SK-N-SH treated with all-trans-retinoic acid at 6 μM for 48 hours (cell line): ENCODE results near the gene NRXN2.

ENCODE experiments used
- ATAC-seq: fragments of 200-7000 bp; cut with Tn5 transposase; 3 replicates; pipeline ENCODE4 v1.9.1; 2020; ENCODE audit warnings: mild to moderate bottlenecking, moderate library complexity
- ARNTL ChIP-seq: fragments of 450-650 bp; formaldehyde crosslinking; IDR thresholded peaks from 2 replicates; pipeline ENCODE4 v1.5.0; 2020; ENCODE audit warnings: low read depth, mild to moderate bottlenecking, moderate library complexity, borderline replicate concordance
- BACH2 ChIP-seq: fragments of 250-450 bp; sonication (Bioruptor Pico); IDR thresholded peaks from 2 replicates; pipeline ENCODE4 v1.9.0; 2021; ENCODE audit warnings: mild to moderate bottlenecking, borderline replicate concordance
- CREB5 ChIP-seq: fragments of 250-450 bp; sonication (Bioruptor Pico); IDR thresholded peaks from 2 replicates; pipeline ENCODE4 v1.5.1; 2020; ENCODE audit warnings: low read depth, mild to moderate bottlenecking, moderate library complexity
- CSRNP3 ChIP-seq: fragments of 250-450 bp; sonication (Bioruptor Pico); IDR thresholded peaks from 2 replicates; pipeline ENCODE4 v1.5.1; 2021; ENCODE audit warnings: mild to moderate bottlenecking, moderate library complexity
- ESRRG ChIP-seq: fragments of 250-450 bp; sonication (Bioruptor Pico); IDR thresholded peaks from 2 replicates; pipeline ENCODE4 v1.6.1; 2021; ENCODE audit warnings: mild to moderate bottlenecking
- GLIS3 ChIP-seq: fragments of 250-450 bp; sonication (Bioruptor Pico); IDR thresholded peaks from 2 replicates; pipeline ENCODE4 v1.5.0; 2020; ENCODE audit warnings: mild to moderate bottlenecking, moderate library complexity
- OSR1 ChIP-seq: fragments of 250-450 bp; sonication (Bioruptor Pico); IDR thresholded peaks from 2 replicates; pipeline ENCODE4 v1.8.0; 2022; ENCODE audit warnings: moderate library complexity, mild to moderate bottlenecking, inconsistent platforms
- PATZ1 ChIP-seq: fragments of 250-450 bp; sonication (Bioruptor Pico); IDR thresholded peaks from 2 replicates; pipeline ENCODE4 v1.8.0; 2020; ENCODE audit warnings: mild to moderate bottlenecking, moderate library complexity, borderline replicate concordance
- POU6F1 ChIP-seq: fragments of 250-450 bp; sonication (Bioruptor Pico); IDR thresholded peaks from 2 replicates; pipeline ENCODE4 v1.8.0; 2021; ENCODE audit warnings: low read depth, mild to moderate bottlenecking, moderate library complexity, borderline replicate concordance
- PPARA ChIP-seq: fragments of 250-450 bp; sonication (Bioruptor Pico); IDR thresholded peaks from 2 replicates; pipeline ENCODE4 v1.5.0; 2020; ENCODE audit warnings: mild to moderate bottlenecking, borderline replicate concordance
- RARB ChIP-seq: fragments of 250-450 bp; sonication (Bioruptor Pico); IDR thresholded peaks from 2 replicates; pipeline ENCODE4 v1.8.0; 2021; ENCODE audit warnings: mild to moderate bottlenecking, moderate library complexity
- SNAI2 ChIP-seq: fragments of 250-450 bp; sonication (Bioruptor Pico); IDR thresholded peaks from 2 replicates; pipeline ENCODE4 v1.5.0; 2020; ENCODE audit warnings: mild to moderate bottlenecking, moderate library complexity
- TCF4 ChIP-seq: fragments of 250-450 bp; sonication (Bioruptor Pico); IDR thresholded peaks from 2 replicates; pipeline ENCODE4 v1.8.0; 2021; ENCODE audit warnings: mild to moderate bottlenecking, moderate library complexity, borderline replicate concordance
- TSHZ2 ChIP-seq: fragments of 250-450 bp; sonication (Bioruptor Pico); IDR thresholded peaks from 2 replicates; pipeline ENCODE4 v1.5.0; 2020; ENCODE audit warnings: mild to moderate bottlenecking, moderate library complexity
- ZC3H10 ChIP-seq: fragments of 250-450 bp; sonication (Bioruptor Pico); IDR thresholded peaks from 2 replicates; pipeline ENCODE4 v1.5.1; 2021; ENCODE audit warnings: mild to moderate bottlenecking, moderate library complexity
- ZFP3 ChIP-seq: fragments of 250-450 bp; sonication (Bioruptor Pico); IDR thresholded peaks from 2 replicates; pipeline ENCODE4 v1.5.0; 2020; ENCODE audit warnings: mild to moderate bottlenecking, moderate library complexity
- ZFP30 ChIP-seq: fragments of 450-650 bp; formaldehyde crosslinking; IDR thresholded peaks from 2 replicates; pipeline ENCODE4 v1.5.0; 2022; ENCODE audit warnings: mild to moderate bottlenecking, moderate library complexity
- ZNF565 ChIP-seq: fragments of 450-650 bp; formaldehyde crosslinking; conservative IDR thresholded peaks from 2 replicates; pipeline ENCODE4 v1.5.0; 2020; ENCODE audit warnings: low read depth, mild to moderate bottlenecking, moderate library complexity
- ZNF70 ChIP-seq: fragments of 450-650 bp; formaldehyde crosslinking; IDR thresholded peaks from 2 replicates; pipeline ENCODE4 v1.5.0; 2020; ENCODE audit warnings: mild to moderate bottlenecking, moderate library complexity
- ZNF8 ChIP-seq: fragments of 450-650 bp; formaldehyde crosslinking; IDR thresholded peaks from 2 replicates; pipeline ENCODE4 v1.5.0; 2020; ENCODE audit warnings: mild to moderate bottlenecking, moderate library complexity

The NRXN2 gene

GRCh38 chr11:64677441-64678023 lies 45.5 kb downstream of the NRXN2 start (continued):
- TF ChIP-seq PATZ1 (CRISPR knock-in tag) (no peak), ESRRG (CRISPR knock-in tag) (no peak)

- ATAC-seq = no peak
- no peak for TF ChIP-seq CSRNP3 (CRISPR knock-in tag)
- TF ChIP-seq GLIS3 (CRISPR knock-in tag) = no peak
- TF ChIP-seq BACH2 = no peak
- TF ChIP-seq PATZ1 (CRISPR knock-in tag) = no peak
- no peak for TF ChIP-seq SNAI2 (CRISPR knock-in tag)
- TF ChIP-seq ARNTL (CRISPR knock-in tag) = no peak
- TF ChIP-seq PPARA = no peak
- TF ChIP-seq OSR1 (CRISPR knock-in tag) = no peak
- TF ChIP-seq ZC3H10 (CRISPR knock-in tag) = no peak
- no peak for TF ChIP-seq TCF4 (CRISPR knock-in tag)
- TF ChIP-seq ESRRG (CRISPR knock-in tag) = no peak
- TF ChIP-seq ZFP3 (CRISPR knock-in tag) = no peak
- TF ChIP-seq RARB = no peak
- TF ChIP-seq ZFP30 (CRISPR knock-in tag) = no peak
- TF ChIP-seq ZNF70 (CRISPR knock-in tag) = no peak
- TF ChIP-seq TSHZ2 = no peak
Measured at GRCh38 chr11:64676261-64676615, 46.8 kb downstream of the NRXN2 start.

- peak; percentile 89 for ATAC-seq
- TF ChIP-seq PPARA (no peak), POU6F1 (CRISPR knock-in tag) (no peak), ZFP30 (CRISPR knock-in tag) (no peak), CREB5 (CRISPR knock-in tag) (no peak), RARB (no peak), CSRNP3 (CRISPR knock-in tag) (no peak), PATZ1 (CRISPR knock-in tag) (no peak), ZNF8 (no peak), BACH2 (no peak), ZNF565 (no peak)
Measured at GRCh38 chr11:64675450-64676260, 47.3 kb downstream of the NRXN2 start.
